GM23338 (cell line): Measurements from ENCODE around the gene PPFIA4. TPM values are rescaled to one million over a fixed set of nuclear protein-coding genes. Genes with fewer than 3 reads are reported as not detected.

Experiments used
- ATAC-seq: fragments of 200-7000 bp; cut with Tn5 transposase; 3 replicates; pipeline ENCODE4 v1.9.1; 2020
- DNase-seq: peaks from one replicate; pipeline ENCODE4 v3.0.0-alpha.2; 2015; ENCODE audit warnings: low spot score
- H2AFZ ChIP-seq: fragments of 200-600 bp; sonication (generic); 2 replicates; pipeline ENCODE4 v1.8.0; 2016; ENCODE audit warnings: antibody characterized with exemption, mild to moderate bottlenecking, moderate library complexity
- H3F3A ChIP-seq: fragments of 200-600 bp; sonication (generic); replicated peaks from 2 replicates; pipeline ENCODE4 v1.8.0; 2017; ENCODE audit warnings: antibody characterized with exemption, mixed run types, low read depth
- H3K27ac ChIP-seq: fragments of 200-600 bp; sonication (generic); 2 replicates; pipeline ENCODE4 v1.6.1; 2016; ENCODE audit warnings: low read depth
- H3K27me3 ChIP-seq: fragments of 200-600 bp; sonication (generic); 2 replicates; pipeline ENCODE4 v1.8.0; 2016; ENCODE audit warnings: mild to moderate bottlenecking, mixed run types, moderate library complexity; ENCODE audit not compliant: insufficient read depth
- H3K36me3 ChIP-seq: fragments of 200-600 bp; sonication (generic); 2 replicates; pipeline ENCODE4 v1.8.0; 2016; ENCODE audit warnings: mild to moderate bottlenecking; ENCODE audit not compliant: insufficient read depth
- H3K4me1 ChIP-seq: fragments of 200-600 bp; sonication (generic); 2 replicates; pipeline ENCODE4 v1.8.0; 2016; ENCODE audit warnings: mild to moderate bottlenecking, moderate library complexity; ENCODE audit not compliant: insufficient read depth
- H3K4me2 ChIP-seq: fragments of 200-600 bp; sonication (generic); 2 replicates; pipeline ENCODE4 v1.7.1; 2017; ENCODE audit warnings: mixed run types
- H3K4me3 ChIP-seq: fragments of 200-600 bp; sonication (generic); 2 replicates; pipeline ENCODE4 v1.6.1; 2016; ENCODE audit warnings: mixed run types
- H3K79me2 ChIP-seq: fragments of 200-600 bp; sonication (generic); replicated peaks from 2 replicates; pipeline ENCODE4 v1.8.0; 2017; ENCODE audit warnings: mild to moderate bottlenecking; ENCODE audit not compliant: insufficient read depth
- H3K9me2 ChIP-seq: fragments of 200-600 bp; sonication (generic); 2 replicates; pipeline ENCODE4 v1.8.0; 2017; ENCODE audit not compliant: insufficient read depth
- H4K20me1 ChIP-seq: fragments of 200-600 bp; sonication (generic); replicated peaks from 2 replicates; pipeline ENCODE4 v1.8.0; 2017; ENCODE audit warnings: mild to moderate bottlenecking; ENCODE audit not compliant: insufficient read depth
- H3K27ac Mint-ChIP-seq: 2 replicates; pipeline ENCODE4 v1.8.0; 2020; ENCODE audit warnings: inconsistent platforms, mild to moderate bottlenecking, moderate library complexity, mixed read lengths
- H3K27me3 Mint-ChIP-seq: 3 replicates; pipeline ENCODE4 v1.8.0; 2022; ENCODE audit warnings: low read depth, mild to moderate bottlenecking, moderate library complexity, mixed read lengths, inconsistent platforms; ENCODE audit not compliant: insufficient read depth, poor library complexity
- H3K36me3 Mint-ChIP-seq: 3 replicates; pipeline ENCODE4 v1.8.0; 2021; ENCODE audit warnings: low read depth, mild to moderate bottlenecking, inconsistent platforms, moderate library complexity, mixed read lengths
- H3K4me1 Mint-ChIP-seq: 3 replicates; pipeline ENCODE4 v1.8.0; 2020; ENCODE audit warnings: mild to moderate bottlenecking, inconsistent platforms, mixed read lengths
- H3K4me3 Mint-ChIP-seq: 3 replicates; pipeline ENCODE4 v1.8.0; 2021; ENCODE audit warnings: moderate library complexity, mild to moderate bottlenecking, inconsistent platforms, mixed read lengths
- H3K9me3 Mint-ChIP-seq: 3 replicates; pipeline ENCODE4 v1.8.0; 2020; ENCODE audit warnings: moderate library complexity, mild to moderate bottlenecking, inconsistent platforms, mixed read lengths
- CTCF ChIP-seq, 2 experiments: fragments of 200-600 bp in 1 of 2; sonication (generic) in 1 of 2; conservative IDR thresholded peaks; 2 replicates each; pipeline versions ENCODE4 v1.5.1 to v1.6.1; 2016 to 2017; ENCODE audit warnings: antibody characterized with exemption in 2 of 2, low read depth in 2 of 2, mild to moderate bottlenecking in 2 of 2, moderate library complexity in 1 of 2
- EZH2phosphoT487 ChIP-seq: fragments of 200-600 bp; sonication (generic); IDR thresholded peaks from one replicate; pipeline ENCODE4 v1.8.1; 2018; ENCODE audit warnings: antibody characterized with exemption; ENCODE audit not compliant: unreplicated experiment
- NANOG ChIP-seq: IDR thresholded peaks from 2 replicates; pipeline ENCODE4 v1.6.1; 2016; ENCODE audit warnings: antibody characterized with exemption, borderline replicate concordance
- POLR2AphosphoS5 ChIP-seq: IDR thresholded peaks from 2 replicates; pipeline ENCODE4 v1.6.1; 2016; ENCODE audit warnings: antibody characterized with exemption, low read depth
- STAT1 ChIP-seq: IDR thresholded peaks from one replicate; pipeline ENCODE4 v1.6.1; 2016; ENCODE audit warnings: antibody characterized with exemption; ENCODE audit not compliant: unreplicated experiment
- ZNF331 ChIP-seq: fragments of 250-450 bp; sonication (Bioruptor Pico); IDR thresholded peaks from 2 replicates; pipeline ENCODE4 v1.5.0; 2020; ENCODE audit warnings: low read depth, mild to moderate bottlenecking, moderate library complexity
- polyA plus RNA-seq: library from polyadenylated mRNA; unstranded; fragments of >200 nt; fragmentation: Nextera tagmentation; extraction: Ambion mirVana; gene quantifications from 2 replicates; pipeline ENCODE4 v1.2.1, GENCODE V29; 2016
- total RNA-seq: library from RNA; depleted of rRNA; stranded (reverse); fragments of >200 nt; shearing (Covaris generic); gene quantifications from 2 replicates; pipeline ENCODE4 v1.2.3, GENCODE V29; 2014
- TF ChIP-seq, protein P1 (sequence below): IDR thresholded peaks from one replicate; pipeline ENCODE4 v1.6.1; 2018; ENCODE audit warnings: antibody characterized with exemption; ENCODE audit not compliant: unreplicated experiment

The PPFIA4 gene
- total and polyA plus RNA-seq, 2 experiments from 2014 or later = 1.3 to 7.6 TPM

- TF ChIP-seq ZNF331 (CRISPR knock-in tag) (no peak), NANOG (no peak)
These were observed 51.7 kb downstream of the PPFIA4 start (continued) for GRCh38 chr1:203077956-203078355.

- H3K27me3 ChIP-seq = peaks cover 43% of the 10 kb centered on the region
- H3K9me3 Mint-ChIP-seq = no peaks in the 10 kb centered on the region
These were observed 52.2 kb downstream of the PPFIA4 start for GRCh38 chr1:203078478-203078877.

GRCh38 chr1:203080456-203080855, 54.2 kb downstream of the PPFIA4 start:
- ATAC-seq = no peak
- no peak overlapping the region for H3K27ac Mint-ChIP-seq

More at GRCh38 chr1:203078478-203078877, 52.2 kb downstream of the PPFIA4 start:
- H3F3A ChIP-seq = no peaks in the 10 kb centered on the region
- H3K4me3 ChIP-seq = no peak overlapping the region
- Mint-ChIP-seq H3K27ac (no peak overlapping the region), H3K4me1 (peaks cover 28% of the 10 kb centered on the region), H3K36me3 (no peaks in the 10 kb centered on the region; the same call in 2 of the 3 replicates), H3K4me3 (no peak overlapping the region), H3K27me3 (peaks cover 29% of the 10 kb centered on the region)
- no peak for ATAC-seq
- H3K9me2 ChIP-seq = no peaks in the 10 kb centered on the region
- H3K4me2 ChIP-seq = no peak overlapping the region
- H2AFZ ChIP-seq = no peak overlapping the region
- peaks cover 17% of the 10 kb centered on the region for H3K4me1 ChIP-seq
- no peaks in the 10 kb centered on the region for H3K36me3 ChIP-seq
- TF ChIP-seq POLR2AphosphoS5 (no peak), STAT1 (no peak), EZH2phosphoT487 (no peak), ZNF331 (CRISPR knock-in tag) (no peak)
- TF ChIP-seq, protein P1, sequence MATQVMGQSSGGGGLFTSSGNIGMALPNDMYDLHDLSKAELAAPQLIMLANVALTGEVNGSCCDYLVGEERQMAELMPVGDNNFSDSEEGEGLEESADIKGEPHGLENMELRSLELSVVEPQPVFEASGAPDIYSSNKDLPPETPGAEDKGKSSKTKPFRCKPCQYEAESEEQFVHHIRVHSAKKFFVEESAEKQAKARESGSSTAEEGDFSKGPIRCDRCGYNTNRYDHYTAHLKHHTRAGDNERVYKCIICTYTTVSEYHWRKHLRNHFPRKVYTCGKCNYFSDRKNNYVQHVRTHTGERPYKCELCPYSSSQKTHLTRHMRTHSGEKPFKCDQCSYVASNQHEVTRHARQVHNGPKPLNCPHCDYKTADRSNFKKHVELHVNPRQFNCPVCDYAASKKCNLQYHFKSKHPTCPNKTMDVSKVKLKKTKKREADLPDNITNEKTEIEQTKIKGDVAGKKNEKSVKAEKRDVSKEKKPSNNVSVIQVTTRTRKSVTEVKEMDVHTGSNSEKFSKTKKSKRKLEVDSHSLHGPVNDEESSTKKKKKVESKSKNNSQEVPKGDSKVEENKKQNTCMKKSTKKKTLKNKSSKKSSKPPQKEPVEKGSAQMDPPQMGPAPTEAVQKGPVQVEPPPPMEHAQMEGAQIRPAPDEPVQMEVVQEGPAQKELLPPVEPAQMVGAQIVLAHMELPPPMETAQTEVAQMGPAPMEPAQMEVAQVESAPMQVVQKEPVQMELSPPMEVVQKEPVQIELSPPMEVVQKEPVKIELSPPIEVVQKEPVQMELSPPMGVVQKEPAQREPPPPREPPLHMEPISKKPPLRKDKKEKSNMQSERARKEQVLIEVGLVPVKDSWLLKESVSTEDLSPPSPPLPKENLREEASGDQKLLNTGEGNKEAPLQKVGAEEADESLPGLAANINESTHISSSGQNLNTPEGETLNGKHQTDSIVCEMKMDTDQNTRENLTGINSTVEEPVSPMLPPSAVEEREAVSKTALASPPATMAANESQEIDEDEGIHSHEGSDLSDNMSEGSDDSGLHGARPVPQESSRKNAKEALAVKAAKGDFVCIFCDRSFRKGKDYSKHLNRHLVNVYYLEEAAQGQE = no peak
- no peaks in the 10 kb centered on the region for H3K79me2 ChIP-seq
- no peaks in the 10 kb centered on the region for H4K20me1 ChIP-seq
- DNase-seq = no peak
- no peak overlapping the region for H3K27ac ChIP-seq

More at GRCh38 chr1:203080456-203080855, 54.2 kb downstream of the PPFIA4 start:
- Histone ChIP-seq H3K4me3 (no peak overlapping the region), H4K20me1 (no peaks in the 10 kb centered on the region), H3K4me2 (no peak overlapping the region), H2AFZ (no peak overlapping the region), H3K9me2 (no peaks in the 10 kb centered on the region), H3K79me2 (no peaks in the 10 kb centered on the region), H3K4me1 (peaks cover 17% of the 10 kb centered on the region), H3K36me3 (no peaks in the 10 kb centered on the region), H3K27ac (no peak overlapping the region), H3F3A (no peaks in the 10 kb centered on the region), H3K27me3 (peaks cover 23% of the 10 kb centered on the region)
- TF ChIP-seq POLR2AphosphoS5 (no peak), STAT1 (no peak), NANOG (no peak), CTCF (conservative IDR thresholded peaks at IDR 0.05; ENCODE audit: low read depth in 2 of 2) (no peak)
- no peak for DNase-seq
- peaks cover 21% of the 10 kb centered on the region for H3K27me3 Mint-ChIP-seq
- no peaks in the 10 kb centered on the region; the same call in 2 of the 3 replicates for H3K36me3 Mint-ChIP-seq
- peaks cover 28% of the 10 kb centered on the region for H3K4me1 Mint-ChIP-seq
- H3K9me3 Mint-ChIP-seq = no peaks in the 10 kb centered on the region
- H3K4me3 Mint-ChIP-seq = no peak overlapping the region
